GM12874 (cell line): ENCODE results near the gene ADGRB2.

Experiments used
- TF ChIP-seq, protein P1 (sequence below): IDR thresholded peaks from 2 replicates; pipeline ENCODE4 v1.5.1; 2011; ENCODE audit warnings: low read depth, mild to moderate bottlenecking, control low read depth, low read length, moderate library complexity; ENCODE audit not compliant: insufficient read depth

Gene ADGRB2

GRCh38 chr1:31788138-31788824, 24.1 kb upstream of the ADGRB2 start:
- TF ChIP-seq, protein P1, sequence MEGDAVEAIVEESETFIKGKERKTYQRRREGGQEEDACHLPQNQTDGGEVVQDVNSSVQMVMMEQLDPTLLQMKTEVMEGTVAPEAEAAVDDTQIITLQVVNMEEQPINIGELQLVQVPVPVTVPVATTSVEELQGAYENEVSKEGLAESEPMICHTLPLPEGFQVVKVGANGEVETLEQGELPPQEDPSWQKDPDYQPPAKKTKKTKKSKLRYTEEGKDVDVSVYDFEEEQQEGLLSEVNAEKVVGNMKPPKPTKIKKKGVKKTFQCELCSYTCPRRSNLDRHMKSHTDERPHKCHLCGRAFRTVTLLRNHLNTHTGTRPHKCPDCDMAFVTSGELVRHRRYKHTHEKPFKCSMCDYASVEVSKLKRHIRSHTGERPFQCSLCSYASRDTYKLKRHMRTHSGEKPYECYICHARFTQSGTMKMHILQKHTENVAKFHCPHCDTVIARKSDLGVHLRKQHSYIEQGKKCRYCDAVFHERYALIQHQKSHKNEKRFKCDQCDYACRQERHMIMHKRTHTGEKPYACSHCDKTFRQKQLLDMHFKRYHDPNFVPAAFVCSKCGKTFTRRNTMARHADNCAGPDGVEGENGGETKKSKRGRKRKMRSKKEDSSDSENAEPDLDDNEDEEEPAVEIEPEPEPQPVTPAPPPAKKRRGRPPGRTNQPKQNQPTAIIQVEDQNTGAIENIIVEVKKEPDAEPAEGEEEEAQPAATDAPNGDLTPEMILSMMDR: no peak

GRCh38 chr1:31787786-31788137, 23.6 kb upstream of the ADGRB2 start:
- TF ChIP-seq, protein P1: no peak

- TF ChIP-seq, protein P1: no peak
Observed at GRCh38 chr1:31787261-31787660, 23.1 kb upstream of the ADGRB2 start.

GRCh38 chr1:31786366-31787060, 22.4 kb upstream of the ADGRB2 start:
- TF ChIP-seq, protein P1: no peak

DNA sequence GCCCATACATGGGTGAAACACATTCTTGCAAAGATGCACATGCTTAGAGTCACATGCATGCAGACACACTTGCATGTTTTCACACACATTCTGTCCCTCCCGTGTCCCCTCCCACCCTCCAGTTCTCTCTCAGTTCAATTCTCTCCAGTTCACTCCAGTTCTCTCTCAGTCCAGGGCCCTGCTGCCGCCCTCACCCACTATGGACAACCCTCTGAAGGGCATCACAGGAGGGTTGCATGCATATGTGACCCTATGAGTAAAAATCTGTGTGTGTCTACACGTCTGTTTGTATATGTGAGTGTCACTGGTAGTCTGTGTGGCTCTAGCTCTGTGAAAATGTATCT, 21.8 kb upstream of the ADGRB2 start:
- TF ChIP-seq, protein P1: no peak

DNA sequence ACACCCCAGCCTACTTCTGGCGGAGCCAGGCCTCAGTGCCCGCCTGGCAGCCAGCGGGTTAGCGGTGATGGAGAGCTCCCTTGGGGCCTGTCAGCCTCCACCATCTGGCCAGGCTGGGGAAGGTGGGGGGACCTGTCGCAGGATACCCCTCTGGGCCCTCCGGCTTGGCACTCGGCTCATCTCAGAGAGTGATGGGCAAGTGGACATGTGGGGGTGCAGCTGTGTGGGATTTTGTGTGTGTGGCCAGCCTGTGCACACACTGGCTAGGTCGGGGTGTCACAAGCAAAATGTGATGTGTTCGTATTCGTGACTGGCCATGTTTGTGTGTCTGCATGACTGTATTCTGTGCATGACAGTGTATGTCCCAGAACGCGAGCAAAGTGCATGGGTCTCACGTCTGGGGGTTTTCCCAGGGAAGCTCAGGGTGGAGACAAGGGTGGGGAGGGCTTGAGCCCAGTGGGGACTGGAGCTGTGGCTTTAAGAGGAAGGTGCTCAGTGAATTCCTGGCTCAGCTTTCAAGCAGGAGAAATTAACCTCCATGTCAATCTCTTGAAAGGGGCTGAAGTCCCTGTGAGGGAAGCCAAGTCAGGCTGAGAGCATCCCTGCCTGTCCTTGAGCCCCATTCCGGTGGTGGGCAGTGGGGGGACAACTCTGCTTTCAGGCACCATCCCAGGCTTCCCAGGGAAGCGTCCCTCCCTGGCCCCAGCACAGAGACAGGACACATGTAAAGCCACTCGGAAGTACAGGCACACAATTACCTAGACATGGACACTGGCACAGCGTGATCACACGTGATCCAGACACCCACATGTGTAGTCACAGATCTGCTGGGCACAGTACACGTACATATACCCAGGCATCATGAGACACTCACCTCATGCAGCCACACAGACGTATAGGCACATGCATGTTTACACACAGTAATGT, 21.1 kb upstream of the ADGRB2 start:
- TF ChIP-seq, protein P1: no peak

DNA sequence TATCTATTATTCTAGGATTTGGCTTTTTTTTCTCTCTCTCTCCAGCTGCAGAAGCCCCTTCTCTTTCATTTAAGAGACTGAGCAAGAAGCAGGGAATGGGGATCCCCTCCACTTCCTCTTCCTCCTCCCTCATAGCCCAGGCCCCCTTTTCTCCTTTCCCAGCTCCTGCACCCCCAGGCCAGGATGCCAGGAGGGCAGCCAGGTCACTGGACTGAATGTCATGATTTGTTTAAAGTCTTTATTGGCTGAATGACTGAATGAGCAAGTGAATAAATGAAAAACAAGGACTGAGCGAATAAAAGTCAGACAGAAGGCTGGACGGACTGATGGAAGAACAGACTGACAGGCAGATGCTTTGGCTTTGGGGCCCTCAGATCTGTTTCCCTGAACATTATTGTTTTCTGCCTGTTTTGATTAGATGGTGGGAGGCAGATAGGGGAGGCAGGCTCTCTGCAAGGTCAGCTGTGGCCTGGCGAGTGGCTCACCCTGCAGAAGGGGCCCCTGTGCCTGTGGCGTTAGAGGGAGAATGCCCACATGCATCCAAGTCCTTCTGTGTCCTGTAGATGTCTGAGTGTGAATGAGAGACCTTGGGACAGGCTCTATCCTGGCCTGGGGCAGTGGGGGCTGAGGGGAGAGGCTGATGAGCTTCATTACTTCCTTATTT, 20.3 kb upstream of the ADGRB2 start:
- TF ChIP-seq, protein P1: no peak
